HG03108 (cell line): ENCODE data around the gene LDB3.

Experiments
- ATAC-seq: cut with Tn5 transposase; IDR thresholded peaks from one replicate; pipeline ENCODE4 v1.9.1; 2021; ENCODE audit warnings: moderate library complexity; ENCODE audit not compliant: unreplicated experiment

Gene LDB3

DNA sequence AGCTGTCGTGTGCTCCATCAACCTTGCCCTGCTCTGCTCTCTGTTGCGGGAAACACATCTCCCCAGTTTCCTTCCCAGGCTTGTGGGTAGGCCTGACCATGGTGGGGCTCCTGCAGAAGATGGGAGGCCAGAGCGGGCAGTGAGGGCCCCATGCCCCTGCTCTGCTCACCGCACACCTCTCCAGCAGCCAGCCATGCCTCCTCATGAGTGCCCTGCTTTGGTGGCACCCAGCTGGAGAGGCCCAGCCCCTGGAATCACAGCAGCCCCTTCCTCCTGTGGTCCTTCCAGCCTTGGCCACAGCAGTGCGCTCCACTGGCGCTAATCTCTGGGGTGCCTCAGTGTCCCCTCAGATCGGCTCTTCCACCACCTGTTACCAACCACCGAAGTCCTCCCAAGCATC lies 18.2 kb upstream of the LDB3 start:
- ATAC-seq, result no peak

DNA sequence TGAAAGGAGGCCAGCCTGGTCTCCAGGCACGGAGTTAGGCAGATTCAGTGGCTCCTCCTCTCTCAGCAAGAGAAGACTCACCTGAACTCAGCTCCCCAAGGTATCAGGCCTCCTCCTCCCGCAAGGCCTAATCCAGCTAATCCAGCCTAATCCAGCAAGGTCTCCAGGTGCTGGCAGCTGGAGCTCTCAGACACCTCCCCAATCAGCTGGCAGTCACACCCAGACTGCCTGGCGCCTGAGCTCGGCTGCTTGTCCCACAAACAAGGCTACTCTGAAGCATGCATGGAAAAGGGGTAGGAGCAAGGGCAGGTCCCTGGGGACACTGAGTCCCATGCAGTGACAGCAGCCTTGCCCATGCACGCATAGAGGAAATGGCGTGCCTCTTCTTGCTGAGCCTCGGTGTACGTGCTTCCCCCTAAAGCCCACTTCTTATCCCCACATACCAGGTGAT lies 17.3 kb upstream of the LDB3 start:
- no peak for ATAC-seq

DNA sequence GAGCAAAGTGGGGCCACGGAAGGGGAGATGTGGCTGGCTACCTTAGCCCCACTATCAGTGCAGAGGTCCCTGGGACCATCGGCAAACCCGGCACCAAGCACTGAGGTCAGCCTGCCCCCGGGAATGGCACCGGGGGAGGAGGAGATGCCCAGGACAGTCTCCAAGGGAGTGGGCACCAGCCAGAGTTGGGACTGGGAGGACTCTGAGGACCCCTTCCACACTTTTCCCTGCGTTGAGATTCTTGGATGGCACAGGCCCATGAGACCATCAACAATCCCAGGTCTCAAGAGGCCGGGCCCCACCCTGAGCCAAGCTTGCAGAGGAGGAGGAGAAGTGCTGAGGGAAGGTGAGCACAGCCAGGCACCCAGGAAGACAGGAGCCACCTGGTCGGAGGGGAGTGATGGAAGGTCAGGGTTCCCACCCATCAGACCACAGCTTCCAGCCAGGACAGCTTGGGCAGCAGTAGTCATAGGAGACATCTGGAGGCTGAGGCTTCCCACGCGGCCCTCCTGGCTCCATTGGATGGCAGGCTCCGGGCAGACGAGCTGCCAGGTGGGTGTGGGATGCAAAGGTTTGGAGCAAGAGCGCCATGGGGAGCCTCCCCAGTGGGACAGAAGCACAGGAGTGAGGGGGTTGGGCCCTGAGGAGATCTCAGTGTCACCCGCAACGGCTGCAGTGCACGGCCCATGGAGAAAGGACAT lies 16.5 kb upstream of the LDB3 start:
- ATAC-seq, result no peak

DNA sequence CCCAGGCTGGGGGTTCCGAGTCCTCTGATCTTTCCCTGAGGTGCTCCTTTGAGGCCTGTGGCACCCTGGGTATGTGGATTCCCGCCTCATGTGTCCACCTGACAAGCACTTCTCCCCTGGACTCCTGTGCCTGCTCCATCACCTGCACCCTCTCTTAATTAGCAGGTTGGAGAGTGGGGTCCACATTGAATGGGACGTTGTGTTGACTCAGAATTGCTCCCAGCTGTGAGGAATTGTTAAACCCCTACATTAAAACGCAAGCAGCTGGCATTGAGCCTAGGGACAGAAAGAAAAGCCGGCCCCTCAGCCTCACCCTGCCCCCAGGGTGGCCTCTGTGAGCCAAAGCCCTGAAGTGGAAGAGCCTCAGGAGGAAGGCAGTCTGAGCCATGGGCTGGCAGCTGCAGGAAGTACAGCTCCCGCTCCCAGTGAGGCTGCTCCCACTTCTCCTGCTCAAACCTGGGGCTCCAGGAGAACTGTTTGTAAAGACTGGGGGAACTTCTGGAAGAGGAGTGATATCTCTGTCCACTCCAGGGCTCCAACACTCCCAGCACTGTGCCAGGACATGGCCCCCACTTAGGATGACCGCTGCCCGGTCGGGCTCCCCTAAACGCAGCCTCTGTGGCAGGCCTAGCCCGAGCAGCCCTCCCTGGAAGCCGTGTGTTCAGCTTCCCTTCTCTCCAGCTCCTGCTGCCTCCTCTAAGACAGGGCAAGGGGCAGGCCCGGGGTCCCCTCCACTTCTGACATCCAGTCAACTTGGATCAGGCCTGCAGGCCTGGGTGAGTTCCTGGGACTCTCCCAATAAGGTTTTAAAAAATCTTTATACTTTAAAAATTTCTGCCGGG lies 15.7 kb upstream of the LDB3 start:
- no peak for ATAC-seq

DNA sequence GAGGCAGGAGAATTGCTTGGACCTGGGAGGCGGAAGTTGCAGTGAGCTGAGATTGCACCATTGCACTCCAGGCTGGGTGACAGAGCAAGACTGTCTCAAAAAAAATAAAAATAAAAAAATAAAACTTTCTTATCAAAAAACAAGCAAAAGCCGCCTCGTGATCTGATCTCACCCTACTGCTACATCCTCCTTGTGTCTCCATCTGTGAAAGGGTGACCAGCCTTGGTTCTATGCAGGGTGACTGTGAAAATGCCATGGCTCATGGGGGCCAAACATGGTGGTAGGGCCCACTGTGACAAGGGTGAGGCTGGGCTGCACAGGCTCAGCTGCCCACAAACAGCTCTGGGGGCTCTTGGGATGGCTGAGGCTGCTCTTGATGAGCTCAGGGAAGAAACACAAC lies 14.9 kb upstream of the LDB3 start:
- ATAC-seq, result no peak

DNA sequence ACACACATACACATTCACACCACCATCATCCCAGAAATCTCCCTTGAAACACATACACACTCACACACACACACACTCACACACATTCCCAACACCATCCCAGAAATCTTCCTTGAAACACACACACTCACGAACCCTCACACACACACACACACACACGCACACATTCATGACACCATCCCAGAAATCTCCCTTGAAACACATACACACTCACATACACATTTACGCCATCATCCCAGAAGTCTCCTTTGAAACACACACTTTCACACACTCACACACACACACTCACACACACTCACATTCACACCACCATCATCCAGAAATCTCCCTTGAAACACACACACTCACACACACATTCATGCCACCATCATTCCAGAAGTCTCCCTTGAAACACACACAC lies 14.3 kb upstream of the LDB3 start:
- ATAC-seq, result no peak

DNA sequence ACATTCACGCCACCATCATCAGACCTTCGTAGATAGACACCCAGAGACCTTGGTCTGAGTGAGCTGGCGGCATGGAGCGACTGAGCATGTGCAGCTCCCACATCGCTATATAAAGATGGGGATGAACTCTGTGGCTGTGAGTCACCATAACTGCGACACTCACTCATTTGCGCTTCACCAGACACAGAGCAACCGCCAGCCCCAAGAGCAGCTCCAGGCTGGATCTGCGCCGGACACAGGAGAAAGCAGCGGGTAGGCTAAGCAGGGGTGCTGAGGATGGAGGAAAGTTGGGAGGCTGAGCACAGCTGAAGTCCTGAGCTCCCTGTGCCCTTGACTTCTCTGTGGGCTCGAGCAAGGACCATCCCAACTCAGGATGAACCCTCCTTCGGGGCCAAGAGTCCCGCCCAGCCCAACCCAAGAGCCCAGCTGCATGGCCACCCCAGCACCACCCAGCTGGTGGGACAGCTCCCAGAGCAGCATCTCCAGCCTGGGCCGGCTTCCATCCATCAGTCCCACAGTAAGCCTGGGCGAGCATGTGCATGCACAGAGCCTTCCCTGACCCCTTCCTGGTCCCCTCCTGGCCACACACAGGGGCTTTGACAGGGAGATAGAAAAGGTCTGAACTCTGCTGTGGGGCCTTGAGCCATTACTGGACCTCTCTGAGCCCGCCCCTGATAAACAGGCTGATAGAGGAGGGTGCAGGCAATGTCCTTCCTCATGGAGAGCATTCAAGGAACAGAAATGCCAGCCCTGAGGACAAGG lies 13.7 kb upstream of the LDB3 start, which contains the start of gene OPN4:
TSS of gene OPN4 (plus strand) at position 137 of the 762 bp plus-strand sequence. CDS start at position 374, 237 bp downstream.
- no peak for ATAC-seq

DNA sequence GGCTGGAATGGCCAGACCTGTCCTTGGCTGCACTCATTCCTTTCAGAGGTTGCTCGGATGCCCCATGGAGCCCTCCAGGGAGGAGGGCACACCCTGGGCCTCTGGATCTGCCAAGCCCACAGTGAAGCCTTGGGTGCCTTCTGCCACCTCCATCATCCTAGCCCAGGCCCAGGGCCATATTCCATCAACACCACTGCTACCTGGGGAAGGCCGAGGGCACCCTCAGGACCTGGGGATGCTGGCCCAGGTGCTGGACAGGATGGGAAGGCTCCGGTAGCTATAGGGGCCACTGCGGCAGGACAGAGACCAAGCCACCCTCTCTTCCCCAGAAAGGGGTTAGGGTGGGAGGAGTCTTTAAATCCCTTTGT lies 13.2 kb upstream of the LDB3 start:
- no peak for ATAC-seq

DNA sequence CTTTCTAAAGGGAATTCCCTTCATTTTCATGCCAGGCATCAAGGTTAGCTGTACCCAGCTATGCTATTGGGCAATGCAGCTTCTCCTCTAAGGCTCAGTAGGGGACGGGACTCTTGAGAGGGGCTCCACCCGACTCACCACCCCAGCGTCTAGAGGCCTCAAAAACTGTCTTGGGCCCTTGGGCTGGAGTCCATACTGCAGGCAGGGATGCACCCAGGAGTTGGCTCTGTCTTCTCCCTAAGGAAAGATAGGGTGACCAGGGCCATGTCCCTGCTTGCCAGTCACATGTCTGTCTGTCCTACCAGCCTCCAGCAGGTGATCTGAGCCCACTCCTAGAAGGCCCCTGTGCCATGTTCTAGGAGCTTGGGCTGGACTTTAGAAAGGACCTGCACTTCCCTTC lies 12.7 kb upstream of the LDB3 start:
- no peak for ATAC-seq

DNA sequence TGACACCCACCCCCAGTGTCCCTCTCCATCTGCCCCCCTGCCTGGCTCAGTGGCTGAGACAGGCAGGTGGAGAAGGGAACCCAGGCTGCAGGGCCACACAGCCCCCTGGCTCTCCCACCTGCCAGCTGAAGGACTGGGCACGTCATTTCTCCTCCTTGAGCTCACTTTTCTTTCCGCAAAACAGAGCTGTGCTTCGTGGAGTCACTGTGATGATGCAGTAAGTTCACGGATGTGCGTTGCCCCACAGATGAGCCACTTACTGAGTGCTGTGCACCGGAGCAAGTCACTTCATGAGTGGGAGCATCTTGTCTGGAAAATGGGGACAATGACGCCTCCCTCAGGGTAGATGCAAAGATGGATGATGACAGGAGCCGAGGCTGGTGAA lies 11.3 kb upstream of the LDB3 start:
- ATAC-seq, result no peak

DNA sequence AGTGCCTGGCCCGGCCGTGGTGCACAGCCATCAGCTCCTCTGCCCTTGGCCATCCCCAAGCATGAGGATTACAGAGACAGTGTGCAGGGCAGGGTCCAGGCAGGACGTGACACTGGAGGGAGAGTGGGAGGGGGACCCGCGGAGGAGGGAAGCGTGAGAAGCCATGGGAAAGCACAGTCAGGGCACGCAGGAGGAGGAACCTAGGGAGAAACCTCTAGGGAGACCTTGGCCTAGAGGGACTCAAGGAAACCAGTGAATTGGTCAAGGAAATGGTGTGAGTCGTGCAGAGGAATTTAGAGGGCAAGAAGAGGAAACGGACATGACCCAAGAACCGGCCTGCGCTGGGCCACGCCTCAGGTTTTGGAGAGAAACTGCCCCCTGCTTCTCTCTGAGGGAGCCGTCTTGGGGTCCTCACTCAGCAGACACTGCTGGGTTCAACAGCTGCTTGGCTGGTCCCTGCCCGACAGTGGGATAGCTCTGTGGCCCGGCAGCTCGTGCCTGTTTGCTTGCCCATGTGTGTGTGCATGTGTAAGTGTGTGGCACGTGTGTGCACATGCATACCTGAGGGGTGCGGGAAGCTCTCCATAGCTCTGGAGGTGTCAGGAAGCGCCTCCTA lies 10.8 kb upstream of the LDB3 start:
- no peak for ATAC-seq

DNA sequence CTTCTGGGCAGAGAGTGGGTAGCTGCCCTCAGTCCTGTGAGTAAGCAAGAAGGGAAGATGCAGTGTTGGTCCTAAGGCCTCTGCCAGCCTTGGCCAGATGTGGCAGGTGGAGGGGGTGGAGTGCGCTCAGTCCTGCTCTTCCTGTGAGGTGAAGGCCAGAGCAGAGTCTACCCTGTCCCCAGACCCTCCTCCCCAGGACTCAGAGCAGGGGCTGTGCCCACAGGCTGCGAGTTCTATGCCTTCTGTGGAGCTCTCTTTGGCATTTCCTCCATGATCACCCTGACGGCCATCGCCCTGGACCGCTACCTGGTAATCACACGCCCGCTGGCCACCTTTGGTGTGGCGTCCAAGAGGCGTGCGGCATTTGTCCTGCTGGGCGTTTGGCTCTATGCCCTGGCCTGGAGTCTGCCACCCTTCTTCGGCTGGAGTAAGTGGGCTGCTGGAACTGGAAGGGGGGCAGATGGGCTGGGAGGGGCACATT lies 10.0 kb upstream of the LDB3 start:
- ATAC-seq, result no peak

DNA sequence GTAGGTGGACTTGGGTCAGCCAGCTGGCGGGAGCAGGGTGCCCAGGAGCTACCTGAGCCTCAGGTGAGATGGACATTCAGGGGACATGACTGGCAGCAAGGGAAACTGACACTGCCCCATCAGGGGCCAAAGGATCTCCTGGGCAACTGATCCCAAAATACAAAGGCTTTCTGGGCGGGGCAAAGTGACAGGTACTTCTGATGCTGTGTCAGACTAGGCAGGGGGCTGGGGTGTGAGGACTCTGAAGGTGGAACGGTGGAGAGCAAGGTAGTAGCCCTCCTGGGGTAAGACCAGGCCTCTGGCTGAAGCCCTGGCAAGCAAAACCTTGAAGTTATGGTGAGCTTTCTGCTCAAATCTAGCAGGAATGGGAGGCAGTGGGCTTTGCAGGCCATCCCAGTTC lies 9.6 kb upstream of the LDB3 start:
- ATAC-seq, result no peak

DNA sequence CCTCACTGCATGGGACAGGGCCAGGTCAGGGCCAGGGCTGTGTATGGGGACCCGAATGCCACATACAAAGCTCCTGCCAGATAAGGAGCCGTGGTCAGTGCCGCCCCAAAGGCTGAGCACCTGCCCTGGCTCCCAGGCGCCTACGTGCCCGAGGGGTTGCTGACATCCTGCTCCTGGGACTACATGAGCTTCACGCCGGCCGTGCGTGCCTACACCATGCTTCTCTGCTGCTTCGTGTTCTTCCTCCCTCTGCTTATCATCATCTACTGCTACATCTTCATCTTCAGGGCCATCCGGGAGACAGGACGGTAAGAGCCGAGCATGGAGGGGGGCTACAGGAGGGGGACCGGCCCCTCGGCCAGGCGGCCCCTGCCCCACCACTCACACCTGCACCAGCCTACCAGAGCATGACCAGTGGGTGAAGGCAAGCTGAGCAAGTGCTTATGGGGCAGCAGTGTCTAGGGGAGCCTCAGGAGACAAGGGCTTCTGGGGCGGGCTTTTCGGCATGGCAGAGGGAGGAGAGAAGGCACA lies 9.1 kb upstream of the LDB3 start:
- no peak for ATAC-seq

DNA sequence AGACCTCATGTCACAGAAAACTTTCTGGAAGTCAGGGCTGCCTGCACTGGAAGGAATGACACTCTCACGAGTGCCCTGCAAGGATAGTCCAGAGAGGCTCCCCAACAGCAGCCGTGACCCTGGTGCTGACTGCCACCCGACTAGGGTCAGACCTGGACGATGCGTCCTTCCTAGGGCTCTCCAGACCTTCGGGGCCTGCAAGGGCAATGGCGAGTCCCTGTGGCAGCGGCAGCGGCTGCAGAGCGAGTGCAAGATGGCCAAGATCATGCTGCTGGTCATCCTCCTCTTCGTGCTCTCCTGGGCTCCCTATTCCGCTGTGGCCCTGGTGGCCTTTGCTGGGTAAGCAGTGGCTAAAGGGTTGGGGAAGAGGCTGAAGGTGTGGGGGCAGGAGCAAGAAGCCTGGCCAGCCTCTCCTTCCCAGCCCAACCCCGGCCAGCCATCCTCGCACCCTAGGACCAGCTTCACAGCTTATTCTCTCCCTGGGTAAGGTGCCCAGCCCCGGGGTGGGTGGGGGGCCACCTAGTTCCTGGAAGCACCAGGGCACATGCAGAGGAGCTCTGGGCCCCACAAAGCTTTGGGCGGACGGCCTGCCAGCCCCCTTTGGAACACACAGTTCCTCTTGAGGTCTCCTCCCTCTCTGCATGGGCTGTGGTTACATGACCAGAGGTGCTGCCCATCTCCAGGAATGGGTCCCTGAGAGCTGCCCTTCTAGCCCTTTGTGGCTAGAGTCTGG lies 8.4 kb upstream of the LDB3 start:
- no peak for ATAC-seq

DNA sequence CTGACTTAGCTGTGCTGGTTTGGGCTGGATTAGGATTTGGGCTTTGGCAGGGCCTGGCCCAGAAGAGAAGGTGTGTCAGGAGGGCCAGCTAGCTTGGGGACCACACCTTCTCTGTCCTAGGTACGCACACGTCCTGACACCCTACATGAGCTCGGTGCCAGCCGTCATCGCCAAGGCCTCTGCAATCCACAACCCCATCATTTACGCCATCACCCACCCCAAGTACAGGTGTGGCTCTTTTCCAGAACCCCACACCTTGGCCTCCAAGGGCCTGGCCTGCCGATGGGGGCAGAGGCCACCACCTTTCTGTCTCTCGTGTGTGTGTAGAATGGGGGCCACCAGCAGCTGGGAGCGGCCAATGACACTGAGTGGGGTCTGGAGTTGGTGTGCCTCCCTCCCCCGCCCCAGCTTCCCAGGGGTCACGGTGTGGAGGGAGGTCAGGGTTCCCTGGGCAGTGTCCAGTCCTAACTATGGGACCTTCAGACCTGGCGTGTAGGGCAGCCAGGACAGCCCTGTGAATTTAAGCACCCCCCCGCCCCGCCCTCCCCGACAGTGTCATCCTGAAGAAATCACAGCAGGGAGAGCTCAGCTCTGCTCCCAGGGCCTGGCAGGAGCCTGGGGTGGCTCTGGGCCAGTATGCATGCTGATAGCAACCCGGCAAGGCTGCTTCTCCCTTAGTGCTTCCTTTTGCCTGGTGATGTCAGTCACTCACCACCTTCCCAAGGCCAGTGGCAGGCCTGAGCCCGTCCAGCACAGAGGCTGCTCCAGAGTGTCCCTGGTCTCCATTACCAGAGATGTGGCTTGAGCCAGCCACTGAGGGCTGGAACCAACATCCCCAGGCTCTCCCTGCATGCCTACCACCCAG lies 6.9 kb upstream of the LDB3 start:
- ATAC-seq, result no peak

DNA sequence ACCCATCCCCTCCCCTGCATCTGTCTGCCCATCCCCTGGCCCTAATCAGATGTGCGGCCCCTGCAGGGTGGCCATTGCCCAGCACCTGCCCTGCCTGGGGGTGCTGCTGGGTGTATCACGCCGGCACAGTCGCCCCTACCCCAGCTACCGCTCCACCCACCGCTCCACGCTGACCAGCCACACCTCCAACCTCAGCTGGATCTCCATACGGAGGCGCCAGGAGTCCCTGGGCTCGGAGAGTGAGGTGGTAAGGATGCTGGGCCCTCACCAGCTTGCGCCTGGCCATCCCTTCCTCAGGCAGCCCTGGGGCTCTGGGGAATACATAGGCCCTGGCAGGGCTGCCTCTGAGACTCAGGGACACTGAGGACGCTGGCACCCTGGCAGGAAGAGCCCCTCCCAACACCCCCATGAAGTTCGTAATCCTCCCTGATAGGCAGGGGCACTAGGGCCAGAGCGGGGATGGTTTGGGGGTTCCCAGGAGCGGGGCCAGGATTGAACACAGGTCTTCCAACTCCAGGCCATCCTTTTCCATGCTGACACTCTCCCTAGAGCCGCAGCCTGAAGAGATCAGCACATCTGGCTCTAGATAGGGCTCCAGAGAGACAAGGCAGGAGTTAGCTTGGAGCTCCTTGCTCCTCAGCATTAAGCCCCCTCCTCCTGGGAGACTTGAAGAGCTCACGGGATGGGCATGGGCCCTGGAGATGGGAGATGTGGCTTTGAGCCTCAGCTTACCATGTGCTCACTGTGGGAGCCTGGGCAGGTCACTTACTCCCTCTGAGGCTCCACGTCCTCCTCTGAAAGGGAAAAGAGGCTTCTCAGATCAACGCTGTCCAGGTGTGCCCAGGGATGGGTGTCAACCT lies 5.9 kb upstream of the LDB3 start:
- no peak for ATAC-seq

DNA sequence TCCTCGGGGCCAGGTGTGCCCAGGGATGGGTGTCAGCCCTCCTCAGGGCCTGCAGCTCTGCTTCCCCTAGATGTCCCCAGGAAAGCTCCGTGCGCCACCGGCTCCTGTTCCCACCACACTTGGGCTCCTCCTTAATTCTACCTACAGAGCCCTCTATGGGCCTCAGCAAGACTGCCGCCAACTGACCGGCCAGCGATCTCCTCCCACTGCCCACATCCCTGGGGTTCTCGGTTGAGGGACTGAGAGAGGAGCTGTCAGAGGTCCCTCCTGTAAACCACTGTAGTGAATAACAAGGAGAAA lies 5.3 kb upstream of the LDB3 start:
- ATAC-seq, result no peak
